ENCODE results near the gene SRC.

Gene SRC

GRCh38 chr20:37341632-37342031 lies 4.3 kb upstream of the SRC start:
- no peak for DNase-seq (ENCODE audit: low read depth)
- TF ChIP-seq CTCF (conservative IDR thresholded peaks at IDR 0.05; ENCODE audit: low read length): no peak
- no peak overlapping the region for H3K4me3 ChIP-seq (ENCODE audit: low read length)

- DNase-seq (ENCODE audit: low read depth): no peak
- TF ChIP-seq CTCF (conservative IDR thresholded peaks at IDR 0.05; ENCODE audit: low read length): peak; percentile 21; the same call in 1 of the 2 replicates
- no peak overlapping the region for H3K4me3 ChIP-seq (ENCODE audit: low read length)
These were observed 3.4 kb upstream of the SRC start for GRCh38 chr20:37342231-37343177.

- no peak for DNase-seq (ENCODE audit: low read depth)
- no peak for TF ChIP-seq CTCF (conservative IDR thresholded peaks at IDR 0.05; ENCODE audit: low read length)
- H3K4me3 ChIP-seq (ENCODE audit: low read length): no peak overlapping the region
These were observed 2.5 kb upstream of the SRC start for GRCh38 chr20:37343212-37343993.

GRCh38 chr20:37343994-37344355 lies 2.0 kb upstream of the SRC start:
- no peak for DNase-seq (ENCODE audit: low read depth)
- no peak for TF ChIP-seq CTCF (conservative IDR thresholded peaks at IDR 0.05; ENCODE audit: low read length)
- no peak overlapping the region for H3K4me3 ChIP-seq (ENCODE audit: low read length)

- no peak for TF ChIP-seq CTCF (conservative IDR thresholded peaks at IDR 0.05; ENCODE audit: low read length)
- H3K4me3 ChIP-seq (ENCODE audit: low read length): no peak overlapping the region; the same call in 1 of the 2 replicates
- DNase-seq (ENCODE audit: low read depth): no peak
These were observed 1.2 kb upstream of the SRC start for GRCh38 chr20:37344506-37345338.

- no peak for TF ChIP-seq CTCF (conservative IDR thresholded peaks at IDR 0.05; ENCODE audit: low read length)
- DNase-seq (ENCODE audit: low read depth): no peak
- H3K4me3 ChIP-seq (ENCODE audit: low read length): peak overlapping the region; percentile 78
These were observed 245 bp downstream of the SRC start for GRCh38 chr20:37346236-37346534.

Measured in AG10803 (cell line).